Astrocyte of the spinal cord (primary cell): ENCODE measurements around the gene SYTL2.
A peak's percentile ranks its signal among the peaks of the same experiment; 100 is the strongest.

Experiments
- DNase-seq: peaks from one replicate; pipeline ENCODE4 v3.0.0; 2011; ENCODE audit warnings: low read depth, low spot score
- H3K4me3 ChIP-seq: 2 replicates; pipeline ENCODE4 v1.5.1; 2011; ENCODE audit warnings: low read depth, mild to moderate bottlenecking, low read length, moderate library complexity
- in situ Hi-C: cut with HindIII; loops from 2 replicates; pipeline ENCODE4 v1.10.0; 2017; ENCODE audit warnings: low sequenced_read_pairs
- TF ChIP-seq, protein P1 (sequence below): IDR thresholded peaks from 2 replicates; pipeline ENCODE4 v1.5.1; 2012; ENCODE audit warnings: low read depth, mild to moderate bottlenecking, low read length, inconsistent platforms

SYTL2 gene

DNA sequence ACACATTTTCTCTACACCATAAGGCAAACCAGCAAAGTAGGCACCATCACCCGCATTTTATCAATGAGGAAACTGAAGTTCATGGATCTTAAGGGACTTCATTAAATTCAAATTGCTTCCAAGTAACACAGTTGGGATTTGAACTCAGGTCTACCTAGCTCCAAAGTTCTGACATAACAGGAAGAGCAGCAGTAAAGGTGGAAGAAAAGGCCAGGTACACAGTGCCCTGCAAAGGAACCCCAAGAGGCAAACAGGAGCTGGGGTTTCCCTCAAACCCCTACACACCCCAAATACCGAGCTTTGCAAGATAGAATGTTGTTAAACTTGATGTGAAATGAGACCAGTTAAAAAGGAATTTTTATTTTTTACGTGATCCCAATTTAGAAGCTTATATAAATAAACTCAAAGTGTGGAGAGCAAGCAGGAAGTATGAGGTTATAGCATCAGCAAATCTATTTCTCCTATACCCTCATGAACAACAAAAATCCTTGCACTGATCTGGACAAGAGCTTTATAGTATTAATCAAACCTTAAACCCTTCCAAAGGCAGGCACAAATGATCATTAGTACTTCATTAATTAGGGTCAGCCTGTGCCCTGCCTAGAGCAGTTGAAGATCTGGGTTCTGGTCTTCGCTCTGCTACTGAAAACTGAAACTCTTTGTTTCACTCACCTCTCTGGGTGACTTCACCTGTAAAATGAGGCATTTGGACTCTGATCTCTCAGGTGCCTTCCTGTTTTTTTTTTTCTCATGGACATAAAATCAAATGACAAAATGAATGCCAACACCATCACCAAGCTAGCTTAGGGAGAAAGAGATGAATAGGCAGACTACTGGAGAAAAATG, 36.5 kb downstream of the SYTL2 start:
- in situ Hi-C loops: no loop called here
- no peak for DNase-seq
- H3K4me3 ChIP-seq: no peak overlapping the region
- TF ChIP-seq, protein P1, sequence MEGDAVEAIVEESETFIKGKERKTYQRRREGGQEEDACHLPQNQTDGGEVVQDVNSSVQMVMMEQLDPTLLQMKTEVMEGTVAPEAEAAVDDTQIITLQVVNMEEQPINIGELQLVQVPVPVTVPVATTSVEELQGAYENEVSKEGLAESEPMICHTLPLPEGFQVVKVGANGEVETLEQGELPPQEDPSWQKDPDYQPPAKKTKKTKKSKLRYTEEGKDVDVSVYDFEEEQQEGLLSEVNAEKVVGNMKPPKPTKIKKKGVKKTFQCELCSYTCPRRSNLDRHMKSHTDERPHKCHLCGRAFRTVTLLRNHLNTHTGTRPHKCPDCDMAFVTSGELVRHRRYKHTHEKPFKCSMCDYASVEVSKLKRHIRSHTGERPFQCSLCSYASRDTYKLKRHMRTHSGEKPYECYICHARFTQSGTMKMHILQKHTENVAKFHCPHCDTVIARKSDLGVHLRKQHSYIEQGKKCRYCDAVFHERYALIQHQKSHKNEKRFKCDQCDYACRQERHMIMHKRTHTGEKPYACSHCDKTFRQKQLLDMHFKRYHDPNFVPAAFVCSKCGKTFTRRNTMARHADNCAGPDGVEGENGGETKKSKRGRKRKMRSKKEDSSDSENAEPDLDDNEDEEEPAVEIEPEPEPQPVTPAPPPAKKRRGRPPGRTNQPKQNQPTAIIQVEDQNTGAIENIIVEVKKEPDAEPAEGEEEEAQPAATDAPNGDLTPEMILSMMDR: no peak

DNA sequence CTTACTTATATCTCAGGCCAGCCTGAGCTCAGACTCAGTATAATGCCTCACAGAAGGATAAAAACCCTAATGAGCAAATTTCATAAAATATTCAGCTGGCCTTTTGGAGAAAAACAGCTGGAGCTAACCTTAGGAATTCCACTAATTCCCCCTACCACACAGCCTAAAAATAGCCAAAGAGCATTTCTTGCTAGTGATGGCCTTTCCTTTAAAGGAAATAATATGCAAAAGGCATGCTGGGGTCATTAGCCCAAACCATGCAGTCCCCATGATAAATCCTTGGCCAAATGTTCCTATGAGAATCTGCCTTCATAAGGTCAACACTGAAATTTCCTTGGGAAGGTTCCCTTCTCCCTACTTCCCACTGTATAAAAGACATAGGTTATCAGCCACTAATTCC, 38.2 kb downstream of the SYTL2 start:
- in situ Hi-C loops: no loop called here
- DNase-seq: peak; percentile 71
- H3K4me3 ChIP-seq: no peak overlapping the region
- TF ChIP-seq, protein P1: no peak

DNA sequence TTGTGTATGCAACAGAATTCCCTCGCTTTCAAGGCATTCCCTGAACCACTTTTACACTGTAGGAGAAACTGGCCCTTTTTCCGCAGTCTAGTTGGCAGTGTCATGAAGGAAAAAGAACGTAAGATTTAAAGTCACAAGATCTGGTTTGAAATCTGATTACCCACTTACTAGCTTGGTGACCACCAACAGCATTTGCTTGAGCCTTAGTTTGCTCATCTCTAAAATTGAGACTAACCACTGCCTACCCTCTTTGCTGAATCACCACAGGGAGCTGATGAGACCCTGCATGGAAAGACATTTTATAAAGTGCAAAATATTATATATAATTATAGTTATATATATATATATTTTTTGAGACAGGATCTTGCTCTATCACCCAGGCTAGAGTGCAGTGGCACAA, 39.4 kb downstream of the SYTL2 start:
- in situ Hi-C loops: no loop called here
- TF ChIP-seq, protein P1: no peak

DNA sequence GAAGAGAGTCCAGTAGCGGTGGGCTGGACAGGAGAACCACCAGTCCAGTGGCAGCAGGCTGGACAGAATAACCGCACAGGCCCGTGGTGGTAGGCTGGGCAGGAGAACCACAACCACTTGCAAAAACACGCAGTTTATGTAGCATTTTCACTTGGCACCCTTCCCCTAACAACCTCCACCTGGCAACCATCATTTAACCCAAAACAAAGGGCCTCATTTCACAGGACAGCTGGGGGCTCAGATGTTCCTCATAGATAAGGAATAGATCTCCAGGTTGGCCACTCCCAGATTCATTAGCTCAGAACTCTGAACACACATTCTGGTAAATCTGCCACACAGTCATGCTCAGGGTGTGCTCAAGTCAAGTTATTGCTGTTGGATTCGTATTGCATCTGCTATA, 41.2 kb downstream of the SYTL2 start:
- no peak overlapping the region for H3K4me3 ChIP-seq
- TF ChIP-seq, protein P1: no peak
- in situ Hi-C loops: no loop called here
- no peak for DNase-seq

More for the DNA sequence above, 39.4 kb downstream of the SYTL2 start:
- no peak for DNase-seq
- H3K4me3 ChIP-seq: no peak overlapping the region

DNA sequence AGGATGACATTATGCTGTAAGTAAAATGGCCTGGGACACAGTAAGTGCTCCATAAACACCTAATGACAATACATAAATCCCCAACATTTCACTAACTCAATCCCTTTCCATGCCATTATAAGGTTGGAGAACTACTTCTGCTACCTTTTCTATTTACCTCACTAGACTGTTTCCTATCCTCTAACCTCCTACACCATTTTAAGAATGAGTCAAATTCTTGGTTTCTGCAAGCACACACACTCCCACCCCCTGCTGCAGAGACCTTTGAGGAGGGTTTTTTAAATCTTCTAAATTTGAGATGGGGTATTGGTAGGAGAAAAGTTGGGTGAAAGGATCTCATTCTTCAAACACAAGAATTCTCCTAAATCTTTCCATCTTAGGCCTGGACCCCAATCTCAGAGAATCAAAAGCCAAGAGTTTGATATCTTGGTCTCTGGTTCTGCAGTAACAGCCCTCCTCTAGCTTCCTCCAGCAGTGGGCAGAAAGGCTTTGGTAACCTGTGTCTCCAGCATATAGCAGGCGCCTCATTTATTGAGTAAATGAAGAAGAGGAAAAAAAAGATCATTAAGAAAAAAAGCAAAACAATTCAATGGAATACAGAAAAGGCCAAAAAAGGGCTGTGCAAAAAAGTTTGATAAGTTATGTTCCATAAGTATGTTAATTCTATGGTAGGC, 42.3 kb downstream of the SYTL2 start:
- TF ChIP-seq, protein P1: no peak
- no peak for DNase-seq
- in situ Hi-C loops: no loop called here
- no peak overlapping the region for H3K4me3 ChIP-seq

DNA sequence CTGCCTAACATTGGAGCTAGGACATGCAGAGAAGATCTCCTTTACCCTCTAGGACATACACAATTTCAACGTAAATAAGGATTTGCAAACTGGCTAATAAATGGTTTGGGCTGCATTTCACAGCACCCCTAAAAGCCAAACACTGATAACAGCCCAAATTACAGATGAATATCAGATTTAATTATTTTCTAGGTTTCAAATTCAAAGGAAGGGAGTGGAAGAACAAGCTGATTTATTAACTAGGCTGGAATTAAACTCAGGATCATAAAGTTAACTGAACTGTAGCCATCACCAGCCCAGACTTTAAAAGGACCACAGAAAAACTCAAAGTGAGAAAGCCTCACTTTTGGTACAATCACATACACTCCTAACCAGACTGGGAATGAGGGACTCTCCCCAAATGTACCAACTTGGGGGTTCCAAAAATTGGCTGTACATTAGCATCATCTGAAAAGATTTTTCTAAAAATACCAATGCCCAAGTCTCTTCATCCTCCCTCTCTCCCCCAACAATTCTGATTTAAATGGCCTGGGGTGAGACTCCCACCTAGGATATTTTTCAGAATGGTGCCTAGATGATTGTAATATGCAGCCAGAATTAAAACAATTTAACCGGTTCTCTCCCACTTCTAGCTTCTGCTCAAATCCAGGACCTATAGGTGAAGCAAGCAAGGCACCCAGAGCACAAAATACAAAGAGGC, 43.5 kb downstream of the SYTL2 start:
- TF ChIP-seq, protein P1: no peak
- in situ Hi-C loops: no loop called here
- no peak overlapping the region for H3K4me3 ChIP-seq
- no peak for DNase-seq
